NCI-H82 (cell line): Measurements from ENCODE around the gene DENND1B.
"Not testable (repeated sequence)": the region's sequence is repeated elsewhere in the genome, so short reads cannot be mapped to it uniquely, and the experiment has no call there.

Experiments used
- DNase-seq: peaks from one replicate; lab custom pipeline; 2025; lab: John Stamatoyannopoulos, UW

The DENND1B gene

GRCh38 chr1:197786280-197786679 is 11.0 kb upstream of the DENND1B start:
- DNase-seq: no peak

DNA sequence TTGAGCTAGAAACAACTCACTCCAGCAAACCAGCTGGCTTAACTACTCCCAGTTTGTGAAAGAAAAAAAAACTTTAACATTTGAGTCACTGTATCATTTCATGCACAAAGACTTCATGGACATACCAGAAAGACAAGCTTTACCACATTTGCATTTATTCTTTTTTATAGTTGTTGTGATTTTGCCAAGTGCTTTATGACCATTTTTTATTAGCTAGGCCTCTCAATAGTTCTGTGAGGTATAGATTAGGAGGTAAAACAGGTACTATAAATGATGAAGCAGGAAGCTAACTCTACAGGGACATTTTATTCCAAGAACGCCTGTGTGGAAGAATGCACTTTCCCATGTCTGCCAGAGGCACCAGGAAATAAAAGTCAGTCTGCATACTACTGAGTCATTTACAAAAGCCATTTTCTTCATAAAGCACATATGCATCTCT is 8.2 kb upstream of the DENND1B start:
- no peak for DNase-seq

GRCh38 chr1:197782722-197783360 is 7.6 kb upstream of the DENND1B start:
- DNase-seq: no peak

DNA sequence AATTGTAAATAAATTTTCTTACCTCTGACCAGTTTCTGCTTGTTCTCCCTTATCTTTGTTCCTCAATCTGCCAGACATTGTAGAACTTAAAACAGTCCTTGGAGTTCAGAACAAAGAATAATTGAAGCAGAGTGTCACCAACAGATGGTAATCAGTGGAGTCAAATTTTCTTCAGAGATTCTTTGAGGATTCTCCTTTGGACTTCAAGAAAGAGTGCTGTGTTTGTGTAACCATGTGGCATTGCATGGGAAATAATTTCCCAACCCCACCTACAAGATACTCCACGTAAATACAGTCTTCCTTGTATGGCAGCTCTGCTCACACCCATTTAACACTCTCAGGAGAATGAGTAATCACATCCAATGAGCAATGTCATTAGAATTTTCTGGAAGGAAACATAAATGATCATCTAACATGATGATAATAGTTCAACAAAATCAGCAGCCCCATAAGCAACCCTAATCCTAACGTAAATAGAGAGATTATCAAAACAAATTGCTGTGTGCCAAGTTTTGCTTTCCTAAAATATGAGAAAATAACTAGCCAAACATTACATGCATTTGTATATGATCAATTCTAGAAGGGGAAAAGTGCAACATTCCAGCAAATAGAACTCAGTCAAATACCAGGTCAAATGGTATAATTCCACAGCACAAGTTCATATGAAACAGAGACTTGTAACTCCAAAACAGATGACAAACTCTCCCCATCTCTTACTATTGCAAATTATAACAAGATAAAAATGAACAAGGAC is 6.9 kb upstream of the DENND1B start:
- DNase-seq: no peak

DNA sequence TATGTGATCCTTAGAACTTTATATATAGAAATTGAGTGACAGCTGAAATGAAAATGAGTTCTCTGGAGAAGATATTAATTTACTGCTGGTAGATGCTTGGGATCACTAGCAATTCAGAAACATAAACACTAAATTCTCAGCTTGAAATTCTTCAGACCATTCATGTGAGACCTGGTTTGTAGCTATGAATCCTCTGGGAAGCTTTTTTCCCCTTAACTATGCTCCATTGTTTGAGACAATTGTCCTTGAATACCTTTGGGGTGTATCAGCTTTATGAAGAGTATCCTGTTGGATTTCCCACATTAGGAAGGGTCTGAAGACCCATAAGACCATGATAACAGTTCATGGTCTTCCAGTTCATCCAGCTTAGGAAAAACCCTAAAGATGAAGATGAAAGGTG is 4.6 kb upstream of the DENND1B start:
- no peak for DNase-seq

DNA sequence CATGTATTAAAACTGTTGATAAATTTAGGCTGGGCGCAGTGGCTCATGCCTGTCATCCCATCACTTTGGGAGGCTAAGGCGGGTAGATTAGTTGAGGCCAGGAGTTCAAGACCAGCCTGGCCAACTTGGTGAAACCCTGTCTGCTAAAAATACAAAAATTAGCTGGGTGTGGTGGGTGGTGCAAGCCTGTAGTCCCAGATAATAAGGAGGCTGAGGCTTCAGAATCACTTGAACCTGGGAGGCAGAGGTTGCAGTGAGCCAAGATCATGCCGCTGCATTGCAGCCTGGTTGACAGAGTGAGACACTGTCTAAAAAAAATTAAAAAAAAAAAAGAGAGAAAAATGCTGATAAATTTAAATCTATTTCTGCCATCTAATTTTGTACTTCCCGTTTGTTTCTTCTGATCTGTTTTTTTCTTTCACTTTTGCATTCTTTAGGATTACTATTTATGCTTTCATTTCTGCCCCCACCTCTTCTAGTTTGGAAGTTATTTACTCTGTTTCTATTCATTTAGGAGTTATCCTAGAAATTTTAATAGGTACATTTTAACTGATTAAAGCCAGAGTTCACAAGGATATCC is 3.2 kb upstream of the DENND1B start:
- no peak for DNase-seq

DNA sequence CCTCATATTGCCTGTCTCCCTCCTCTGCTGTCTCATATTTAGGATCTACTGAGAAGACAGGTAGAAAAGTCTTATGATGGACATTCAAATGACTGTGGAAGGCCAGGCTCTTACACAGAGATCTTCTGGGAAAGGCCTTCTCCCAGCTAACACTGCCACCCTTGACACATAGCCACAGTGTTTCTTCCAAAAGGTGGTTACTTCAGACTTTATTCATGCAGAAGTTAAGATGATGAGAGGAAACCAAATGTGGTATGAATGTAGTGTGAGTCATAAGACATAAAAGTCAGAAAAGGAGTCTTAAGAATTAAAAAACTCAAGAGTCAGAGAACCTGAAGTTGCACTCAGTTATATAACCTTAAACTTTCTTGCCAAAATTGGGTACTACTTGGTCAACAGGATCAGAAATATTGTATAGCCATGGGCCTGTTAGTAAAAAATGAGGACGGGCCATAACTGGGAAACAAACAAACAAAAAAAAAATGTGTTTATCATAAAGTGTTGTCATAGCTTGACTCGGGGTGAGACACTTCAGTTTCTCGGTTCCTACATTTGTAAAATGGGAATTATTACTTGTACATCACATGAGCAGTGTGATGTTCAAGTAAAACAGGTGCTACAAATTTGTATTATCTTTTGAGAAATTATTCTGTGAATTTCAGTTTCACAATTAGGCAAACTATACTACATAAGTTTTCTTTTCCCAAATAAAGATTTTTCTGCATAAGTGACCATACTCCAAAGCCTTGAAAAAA is 1.2 kb upstream of the DENND1B start:
- DNase-seq: no peak

DNA sequence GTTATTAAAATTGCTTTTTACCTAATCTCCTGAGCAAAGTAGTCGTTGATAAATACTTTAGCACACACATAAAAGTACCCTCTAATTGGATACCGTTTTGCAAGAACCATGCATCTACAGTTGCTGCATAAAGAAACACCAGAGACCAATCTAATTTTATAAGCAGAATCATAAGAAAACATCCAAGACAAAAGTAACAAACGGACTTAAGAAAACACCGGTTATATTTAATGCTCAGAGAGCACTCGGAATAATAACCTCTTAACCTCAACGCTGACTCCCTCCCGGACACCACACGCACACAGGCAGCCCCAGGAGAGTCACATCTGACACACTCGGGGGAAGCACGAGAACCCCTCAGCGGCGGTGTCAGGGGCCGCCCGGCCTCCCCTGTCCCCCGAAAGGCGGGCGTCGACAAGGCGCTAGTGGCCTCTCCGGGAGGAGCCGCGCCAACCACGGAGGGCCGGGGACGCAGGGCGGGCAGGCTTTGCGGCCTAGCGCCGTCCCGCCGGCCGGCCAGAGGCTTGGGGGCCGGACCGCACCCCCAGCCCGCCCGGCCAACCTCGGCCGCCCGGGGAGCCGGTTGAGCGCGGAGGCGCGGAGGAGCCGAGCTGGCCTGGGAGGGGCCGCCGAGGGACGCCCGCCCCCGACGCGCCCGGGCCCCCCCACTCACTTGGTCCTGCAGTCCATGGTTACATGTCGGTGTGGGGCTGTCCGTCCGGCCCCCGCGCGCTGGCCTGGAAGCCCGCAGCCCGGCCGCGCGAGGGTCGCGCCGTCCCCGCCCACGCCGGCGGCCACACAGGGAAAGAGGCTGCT is 606 bp downstream of the DENND1B start:
- DNase-seq: peak; percentile 66

- no peak for DNase-seq
Observed at GRCh38 chr1:197773856-197774255, 1.4 kb downstream of the DENND1B start.

DNA sequence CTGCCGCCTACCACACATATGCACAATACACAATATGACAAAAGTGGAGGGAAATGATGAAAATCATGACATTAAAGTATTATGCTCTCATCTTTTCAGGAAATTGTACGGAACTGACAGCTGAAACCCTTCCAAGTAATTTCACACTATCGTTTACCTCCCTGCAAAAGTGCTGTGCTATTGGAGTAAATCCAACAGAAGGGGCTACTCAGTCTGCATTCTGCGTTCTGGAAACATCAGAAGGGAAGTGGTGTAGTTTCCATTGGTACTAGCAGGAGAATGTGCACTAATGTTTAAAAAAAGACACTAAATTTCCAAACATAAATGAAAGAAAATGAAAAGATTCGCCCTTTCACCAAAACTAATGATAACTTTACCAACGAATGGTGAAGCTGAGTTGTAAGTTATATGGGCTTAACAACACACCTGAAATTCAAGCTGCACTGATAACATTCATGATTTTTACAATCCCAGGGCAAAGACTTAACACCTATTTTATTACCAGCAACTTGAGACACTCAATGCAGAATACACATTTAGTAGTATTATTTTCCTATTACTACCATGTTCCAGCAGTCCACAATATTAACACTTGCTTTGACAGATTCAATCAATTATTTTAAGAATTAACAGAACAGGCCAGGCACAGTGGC is 3.2 kb downstream of the DENND1B start:
- no peak for DNase-seq

DNA sequence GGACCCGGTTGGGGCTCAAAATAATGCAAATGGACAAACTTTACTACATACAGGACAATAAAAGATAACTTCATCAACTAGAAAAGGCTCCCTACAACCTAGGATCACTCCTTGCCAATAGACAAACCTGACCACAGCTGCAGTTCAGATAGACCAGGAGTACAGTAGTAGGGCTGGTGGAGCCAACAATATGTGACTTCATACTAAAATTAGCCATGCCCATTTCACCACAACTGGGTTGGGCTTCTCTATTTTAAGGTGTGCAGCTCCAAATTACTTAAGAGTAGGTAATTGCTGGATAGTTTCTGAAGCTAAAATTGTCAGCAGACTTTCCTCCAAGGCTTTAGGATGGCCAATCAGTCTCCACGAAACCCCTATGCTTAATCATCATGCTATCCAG is 3.9 kb downstream of the DENND1B start:
- DNase-seq: no peak

- no peak for DNase-seq
Observed at GRCh38 chr1:197770243-197770642, 5.0 kb downstream of the DENND1B start.

DNA sequence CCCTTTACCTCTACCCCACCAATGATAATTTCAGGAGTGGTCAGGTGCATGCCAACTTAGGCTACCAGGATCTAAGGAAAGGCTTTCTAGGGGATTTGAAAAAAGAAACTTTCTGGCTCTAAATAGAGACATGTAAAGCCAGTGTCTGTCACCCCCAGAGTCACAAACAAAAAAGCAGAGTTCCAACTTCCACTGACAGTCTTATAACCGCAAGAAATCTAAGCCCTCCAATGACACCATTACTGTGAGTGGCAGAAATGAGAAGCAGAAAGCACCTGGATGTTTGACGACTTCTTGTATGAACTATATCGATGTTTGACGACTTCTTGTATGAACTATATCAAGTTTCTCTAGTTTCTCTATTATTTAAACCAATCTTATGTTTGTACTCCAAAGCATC is 6.0 kb downstream of the DENND1B start:
- no peak for DNase-seq

GRCh38 chr1:197768014-197768805 is 7.1 kb downstream of the DENND1B start:
- no peak for DNase-seq

GRCh38 chr1:197763769-197764168 is 11.5 kb downstream of the DENND1B start:
- no peak for DNase-seq

DNA sequence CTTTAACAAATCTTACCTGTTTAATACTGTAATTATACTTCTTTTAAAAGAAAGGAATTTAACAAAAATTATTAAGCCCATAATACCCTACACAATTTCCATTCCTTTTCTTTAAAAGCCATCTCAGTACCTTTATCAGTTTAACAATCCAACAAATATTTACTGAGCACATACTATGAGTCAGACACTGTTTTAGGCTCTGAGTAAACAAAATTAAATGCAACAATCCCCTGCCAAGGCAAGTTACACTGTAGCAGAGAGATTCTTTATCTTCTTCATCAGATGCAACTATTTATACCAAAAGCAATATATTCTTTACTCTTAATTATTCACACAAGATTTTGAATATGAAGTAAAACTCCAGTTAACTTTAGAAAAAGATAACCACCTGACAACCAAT is 12.0 kb downstream of the DENND1B start:
- no peak for DNase-seq

- DNase-seq: no peak
Observed at GRCh38 chr1:197761654-197762053, 13.6 kb downstream of the DENND1B start.

GRCh38 chr1:197755553-197755952 is 19.7 kb downstream of the DENND1B start:
- not testable (repeated sequence) for DNase-seq

DNA sequence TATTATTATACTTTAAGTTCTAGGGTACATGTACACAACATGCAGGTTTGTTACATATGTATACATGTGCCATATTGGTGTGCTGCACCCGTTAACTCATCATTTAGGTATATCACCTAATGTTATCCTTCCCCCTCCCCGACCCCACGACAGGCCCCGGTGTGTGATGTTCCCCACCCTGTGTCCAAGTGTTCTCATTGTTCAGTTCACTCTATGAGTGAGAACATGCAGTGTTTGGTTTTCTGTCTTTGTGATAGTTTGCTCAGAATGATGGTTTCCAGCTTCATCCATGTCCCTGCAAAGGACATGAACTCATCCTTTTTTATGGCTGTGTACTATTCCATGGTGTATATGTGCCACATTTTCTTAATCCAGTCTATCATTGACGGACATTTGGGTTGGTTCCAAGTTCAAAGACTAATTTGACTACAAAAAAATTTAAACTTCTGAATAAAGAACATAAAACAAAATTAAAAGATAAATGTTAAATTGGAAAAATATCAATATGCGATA is 22.6 kb downstream of the DENND1B start:
- not testable (repeated sequence) for DNase-seq

- no peak for DNase-seq
Observed at GRCh38 chr1:197750366-197750765, 24.9 kb downstream of the DENND1B start.
